ENCODE measurements around the gene CUX1. TPM values are rescaled to one million over a fixed set of nuclear protein-coding genes. Genes with fewer than 3 reads are reported as not detected.

The CUX1 gene
- total and polyA plus RNA-seq, 2 donors (not counting 1 experiment from before 2014, with no cell fraction given) = 10.8 to 86.5 TPM

DNA sequence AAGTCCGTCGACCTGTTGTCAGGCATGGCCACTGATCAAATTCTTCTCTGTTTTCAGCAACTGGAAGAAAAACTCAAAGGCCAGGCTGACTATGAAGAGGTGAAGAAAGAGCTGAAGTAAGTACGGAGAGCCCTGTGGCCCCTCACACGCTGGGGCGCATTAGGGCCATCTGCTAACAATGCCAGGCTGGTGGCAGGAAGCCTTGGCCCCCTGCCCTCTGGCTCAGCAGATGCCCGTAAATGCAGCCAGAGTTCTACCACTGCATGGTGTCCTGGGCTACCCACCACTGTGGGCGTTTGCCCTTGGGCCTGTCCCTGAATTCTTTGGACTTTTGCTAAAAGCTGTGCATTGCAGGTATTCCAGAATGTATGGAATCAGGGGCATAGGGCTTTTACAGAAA is 372.3 kb downstream of the CUX1 start:
- no peak for TF ChIP-seq EZH2 (IDR thresholded peaks at IDR 0.05; ENCODE audit: borderline replicate concordance, insufficient read depth, low read depth, low read length, poor library complexity, severe bottlenecking)
- TF ChIP-seq, protein P1, sequence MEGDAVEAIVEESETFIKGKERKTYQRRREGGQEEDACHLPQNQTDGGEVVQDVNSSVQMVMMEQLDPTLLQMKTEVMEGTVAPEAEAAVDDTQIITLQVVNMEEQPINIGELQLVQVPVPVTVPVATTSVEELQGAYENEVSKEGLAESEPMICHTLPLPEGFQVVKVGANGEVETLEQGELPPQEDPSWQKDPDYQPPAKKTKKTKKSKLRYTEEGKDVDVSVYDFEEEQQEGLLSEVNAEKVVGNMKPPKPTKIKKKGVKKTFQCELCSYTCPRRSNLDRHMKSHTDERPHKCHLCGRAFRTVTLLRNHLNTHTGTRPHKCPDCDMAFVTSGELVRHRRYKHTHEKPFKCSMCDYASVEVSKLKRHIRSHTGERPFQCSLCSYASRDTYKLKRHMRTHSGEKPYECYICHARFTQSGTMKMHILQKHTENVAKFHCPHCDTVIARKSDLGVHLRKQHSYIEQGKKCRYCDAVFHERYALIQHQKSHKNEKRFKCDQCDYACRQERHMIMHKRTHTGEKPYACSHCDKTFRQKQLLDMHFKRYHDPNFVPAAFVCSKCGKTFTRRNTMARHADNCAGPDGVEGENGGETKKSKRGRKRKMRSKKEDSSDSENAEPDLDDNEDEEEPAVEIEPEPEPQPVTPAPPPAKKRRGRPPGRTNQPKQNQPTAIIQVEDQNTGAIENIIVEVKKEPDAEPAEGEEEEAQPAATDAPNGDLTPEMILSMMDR (IDR thresholded peaks at IDR 0.05) = no peak

DNA sequence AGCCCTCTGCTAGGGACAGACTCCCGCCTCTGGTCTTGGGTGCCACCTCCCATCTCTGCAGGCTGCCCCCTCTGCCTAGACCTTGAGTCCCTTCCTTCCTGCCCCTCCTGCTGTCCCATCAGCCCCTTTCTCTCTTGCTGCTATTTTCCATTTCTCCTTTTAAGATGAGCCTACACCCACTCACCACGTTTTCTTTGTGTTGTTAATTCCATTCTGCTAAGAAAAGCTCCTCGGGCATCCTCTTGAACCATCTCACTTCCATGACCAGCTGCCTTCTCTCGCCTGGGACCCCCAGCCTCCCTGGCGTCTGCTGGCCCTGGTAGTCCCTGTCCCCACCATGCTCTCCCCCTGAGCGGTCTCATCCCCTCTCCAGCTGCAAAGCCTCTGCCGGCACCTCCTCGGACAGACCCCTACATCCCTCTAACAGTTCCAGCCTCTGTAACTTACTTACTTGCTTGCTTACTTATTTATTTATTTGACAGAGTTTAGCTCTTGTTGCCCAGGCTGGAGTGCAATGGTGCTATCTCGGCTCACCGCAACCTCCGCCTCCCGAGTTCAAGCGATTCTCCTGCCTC is 373.4 kb downstream of the CUX1 start:
- Histone ChIP-seq H3K36me3 (replicated peaks in 1 of 2; ENCODE audit: control extremely low read depth in 1 of 2, control insufficient read depth in 1 of 2, extremely low read depth in 1 of 2, insufficient read depth in 2 of 2, low read length in 1 of 2) (peaks cover 0 to 46% of the 10 kb centered on the region in 2 experiments), H4K20me1 (ENCODE audit: control insufficient read depth, insufficient read depth, low read length, poor library complexity, severe bottlenecking) (no peaks in the 10 kb centered on the region), H3K4me1 (ENCODE audit: control insufficient read depth in 2 of 2, insufficient read depth in 2 of 2, low read length in 2 of 2) (no peaks in the 10 kb centered on the region), H3K27ac (ENCODE audit: low read length in 2 of 2) (no peak overlapping the region), H2AFZ (ENCODE audit: insufficient read depth, low read depth, low read length, poor library complexity, severe bottlenecking) (no peak overlapping the region), H3K4me3 (ENCODE audit: control extremely low read depth in 1 of 5, extremely low read depth in 1 of 5, insufficient read depth in 1 of 5, low read depth in 2 of 5, low read length in 4 of 5) (no peak overlapping the region), H3K9ac (ENCODE audit: low read length) (no peak overlapping the region), H3K4me2 (replicated peaks; ENCODE audit: low read depth, low read length, poor library complexity, severe bottlenecking) (no peak overlapping the region), H3K79me2 (ENCODE audit: control insufficient read depth, insufficient read depth, low read length) (no peaks in the 10 kb centered on the region), H3K9me3 (ENCODE audit: control extremely low read depth in 1 of 3, control insufficient read depth in 2 of 3, insufficient read depth in 1 of 3, low read length in 2 of 3) (no peaks in the 10 kb centered on the region), H3K27me3 (replicated peaks in 1 of 4; ENCODE audit: control extremely low read depth in 1 of 4, control insufficient read depth in 3 of 4, insufficient read depth in 4 of 4, low read length in 3 of 4) (no peaks in the 10 kb centered on the region)
- no peak for TF ChIP-seq EZH2 (IDR thresholded peaks at IDR 0.05; ENCODE audit: borderline replicate concordance, insufficient read depth, low read depth, low read length, poor library complexity, severe bottlenecking)
- ChIA-PET POLR2A (no interaction called here), CTCF (no interaction called here)
- ATAC-seq (ENCODE audit: low read depth) = no peak
- intact Hi-C loops (cut with micrococcal nuclease) = no loop called here
- no peaks in the 10 kb centered on the region for H3K9me3 Mint-ChIP-seq (ENCODE audit: insufficient read depth)
- no peaks in the 10 kb centered on the region for H3K4me1 Mint-ChIP-seq
- no peaks in the 10 kb centered on the region for H3K27me3 Mint-ChIP-seq
- H3K27ac Mint-ChIP-seq = no peak overlapping the region
- WGBS (ENCODE audit: insufficient coverage) = 85% methylated on average over 5 of the region's 13 CpGs
- DNase-seq = no peak
- H3K4me3 Mint-ChIP-seq = no peak overlapping the region

More for the DNA sequence above, 372.3 kb downstream of the CUX1 start:
- H4K20me1 ChIP-seq (ENCODE audit: control insufficient read depth, insufficient read depth, low read length, poor library complexity, severe bottlenecking) = no peaks in the 10 kb centered on the region
- Mint-ChIP-seq H3K4me3 (no peak overlapping the region), H3K4me1 (no peaks in the 10 kb centered on the region), H3K9me3 (ENCODE audit: insufficient read depth) (no peaks in the 10 kb centered on the region), H3K27ac (no peak overlapping the region), H3K27me3 (no peaks in the 10 kb centered on the region)
- H3K9ac ChIP-seq (ENCODE audit: low read length) = no peak overlapping the region
- H3K4me2 ChIP-seq (replicated peaks; ENCODE audit: low read depth, low read length, poor library complexity, severe bottlenecking) = no peak overlapping the region
- no peak overlapping the region for H3K27ac ChIP-seq (ENCODE audit: low read length in 2 of 2)
- no peak for DNase-seq
- peaks cover 0 to 37% of the 10 kb centered on the region in 2 experiments for H3K36me3 ChIP-seq (replicated peaks in 1 of 2; ENCODE audit: control extremely low read depth in 1 of 2, control insufficient read depth in 1 of 2, extremely low read depth in 1 of 2, insufficient read depth in 2 of 2, low read length in 1 of 2)
- no peaks in the 10 kb centered on the region for H3K79me2 ChIP-seq (ENCODE audit: control insufficient read depth, insufficient read depth, low read length)
- no peak overlapping the region for H3K4me3 ChIP-seq (ENCODE audit: control extremely low read depth in 1 of 5, extremely low read depth in 1 of 5, insufficient read depth in 1 of 5, low read depth in 2 of 5, low read length in 4 of 5)
- H2AFZ ChIP-seq (ENCODE audit: insufficient read depth, low read depth, low read length, poor library complexity, severe bottlenecking) = no peak overlapping the region
- no peaks in the 10 kb centered on the region for H3K27me3 ChIP-seq (replicated peaks in 1 of 4; ENCODE audit: control extremely low read depth in 1 of 4, control insufficient read depth in 3 of 4, insufficient read depth in 4 of 4, low read length in 3 of 4)
- ATAC-seq (ENCODE audit: low read depth) = no peak
- no peaks in the 10 kb centered on the region for H3K4me1 ChIP-seq (ENCODE audit: control insufficient read depth in 2 of 2, insufficient read depth in 2 of 2, low read length in 2 of 2)
- no peaks in the 10 kb centered on the region for H3K9me3 ChIP-seq (ENCODE audit: control extremely low read depth in 1 of 3, control insufficient read depth in 2 of 3, insufficient read depth in 1 of 3, low read length in 2 of 3)
- intact Hi-C loops (cut with micrococcal nuclease) = no loop called here
- 95% methylated on average over 6 of the region's 7 CpGs for WGBS (ENCODE audit: insufficient coverage)
- ChIA-PET POLR2A (no interaction called here), CTCF (no interaction called here)
